Left renal cortex interstitium (tissue), 4 donors: ENCODE measurements around the gene DPH2. TPM values are rescaled to one million over a fixed set of nuclear protein-coding genes. Genes with fewer than 3 reads are reported as not detected.

Experiments used
- DNase-seq, 4 donors: peaks; one replicate each; pipeline ENCODE4 v3.0.0-alpha.2; 2013; ENCODE audit warnings: low read depth in 4 of 4, low spot score in 2 of 4, missing footprints in 1 of 4
- polyA plus RNA-seq, 4 donors: library from polyadenylated mRNA; unstranded; fragments of 120-200 nt; gene quantifications; one replicate each; pipeline ENCODE4 v1.2.1, GENCODE V29; 2013; ENCODE audit not compliant: insufficient read length in 4 of 4

Gene DPH2
- polyA plus RNA-seq, 4 donors = 20.8 to 24.9 (median 22.9) TPM

DNA sequence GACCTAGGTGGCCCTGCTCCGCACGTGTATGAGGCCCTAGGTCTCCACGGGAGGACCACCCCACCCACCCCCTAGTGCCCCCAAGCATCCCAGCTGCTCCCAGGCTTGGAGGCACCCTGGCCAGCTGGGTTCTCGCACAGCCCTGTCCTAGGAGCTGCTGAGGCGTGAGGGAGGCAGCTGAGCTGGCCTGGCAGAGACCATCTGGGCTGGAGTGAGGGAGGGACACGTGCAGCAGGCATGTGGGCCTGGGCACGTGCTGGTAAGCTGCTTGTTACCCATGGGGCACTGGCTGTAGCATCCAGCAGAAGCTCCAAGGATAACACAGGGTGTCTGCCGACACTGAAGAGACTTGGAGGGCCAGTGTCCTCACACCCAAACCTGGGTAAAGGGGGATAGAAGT, 51.3 kb downstream of the DPH2 start:
- no peak for DNase-seq

DNA sequence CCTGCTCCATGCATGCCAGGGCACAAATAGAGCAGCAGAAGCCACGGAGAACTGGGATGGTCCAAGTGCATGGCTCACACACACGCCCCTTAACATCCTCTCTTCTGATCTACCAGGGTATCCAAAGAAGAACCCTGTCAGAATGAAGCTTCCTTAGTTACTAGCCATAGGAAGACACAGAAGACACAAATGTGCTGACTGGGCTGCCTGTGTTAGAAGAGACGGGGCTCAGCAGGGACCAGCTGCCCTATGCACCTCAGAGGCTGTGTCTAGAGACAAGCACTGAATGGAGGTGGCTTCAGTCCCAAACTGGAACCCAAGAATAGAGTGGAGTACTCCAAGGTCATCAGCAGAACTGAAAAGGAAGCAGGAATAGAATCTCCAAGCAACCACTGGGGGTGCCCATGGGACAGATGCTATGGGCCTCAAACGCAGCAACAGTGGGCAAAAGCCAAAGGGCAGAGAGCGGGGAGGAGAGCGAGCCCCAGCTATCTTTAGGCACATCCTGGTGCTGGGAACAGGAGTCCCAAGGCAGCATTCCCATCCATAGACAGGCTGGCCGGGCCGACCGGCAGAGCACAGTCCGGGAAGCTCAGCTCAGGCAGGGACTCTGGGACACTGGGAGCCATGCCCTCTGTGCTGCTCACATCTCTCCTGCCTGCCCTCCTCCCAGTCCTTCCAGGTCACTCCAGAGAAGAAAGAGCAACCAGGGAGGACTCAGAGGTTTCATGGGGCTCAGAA, 51.9 kb downstream of the DPH2 start:
- DNase-seq = no peak

Other genes starting within 250 kb of the DPH2 start
- 1 to 10 TPM; 1.2 to 2.4 (median 1.9) TPM for gene ARTN, start 36.2 kb upstream of the DPH2 start, polyA plus RNA-seq
- gene IPO13, start 23.1 kb upstream of the DPH2 start, polyA plus RNA-seq = 10 to 100 TPM; 32.2 to 48.9 (median 39.3) TPM
- 100 to 1,000 TPM; 146 to 165 (median 151) TPM for gene ATP6V0B, start 5.0 kb downstream of the DPH2 start, polyA plus RNA-seq
- gene B4GALT2, start 9.2 kb downstream of the DPH2 start, polyA plus RNA-seq = 10 to 100 TPM; 37.3 to 58.4 (median 42.3) TPM
- 10 to 100 TPM; 13.2 to 30.1 (median 23.5) TPM for gene CCDC24, start 21.6 kb downstream of the DPH2 start, polyA plus RNA-seq
- 1 to 10 TPM; 5.6 to 8.8 (median 6.9) TPM for gene SLC6A9, start 61.5 kb downstream of the DPH2 start, polyA plus RNA-seq
- under 1 TPM in 1 of 4 donors, not detected in 3; 0.03 TPM for gene KLF17, start 148.8 kb downstream of the DPH2 start, polyA plus RNA-seq
- gene KLF18, start 171.6 kb downstream of the DPH2 start, polyA plus RNA-seq = not detected
- 10 to 100 TPM; 53.2 to 74.3 (median 61.3) TPM for gene DMAP1, start 243.5 kb downstream of the DPH2 start, polyA plus RNA-seq